Measurements from ENCODE around the gene GFI1B.
"Not testable (repeated sequence)": the region's sequence is repeated elsewhere in the genome, so short reads cannot be mapped to it uniquely, and the experiment has no call there.

Gene GFI1B

GRCh38 chr9:132965478-132965877 is 13.0 kb upstream of the GFI1B start:
- no peak for DNase-seq

GRCh38 chr9:132967908-132968307 is 10.6 kb upstream of the GFI1B start:
- not testable (repeated sequence) for DNase-seq; H3K27me3 ChIP-seq (replicated peaks; ENCODE audit: control insufficient read depth, insufficient read depth, low read length, poor library complexity, severe bottlenecking); H3K9me3 ChIP-seq (ENCODE audit: control insufficient read depth, low read length); H3K27ac ChIP-seq (ENCODE audit: insufficient read depth, low read length, poor library complexity, severe bottlenecking); H3K4me1 ChIP-seq (ENCODE audit: control insufficient read depth, insufficient read depth, low read length, poor library complexity, severe bottlenecking); H3K4me3 ChIP-seq (ENCODE audit: insufficient read depth, low read depth, low read length, poor library complexity, severe bottlenecking); H3K36me3 ChIP-seq (ENCODE audit: control insufficient read depth, insufficient read depth, low read length)

More at GRCh38 chr9:132965478-132965877, 13.0 kb upstream of the GFI1B start:
- Histone ChIP-seq H3K36me3 (ENCODE audit: control insufficient read depth, insufficient read depth, low read length) (no peaks in the 10 kb centered on the region), H3K27me3 (replicated peaks; ENCODE audit: control insufficient read depth, insufficient read depth, low read length, poor library complexity, severe bottlenecking) (no peaks in the 10 kb centered on the region), H3K4me3 (ENCODE audit: insufficient read depth, low read depth, low read length, poor library complexity, severe bottlenecking) (no peak overlapping the region), H3K4me1 (ENCODE audit: control insufficient read depth, insufficient read depth, low read length, poor library complexity, severe bottlenecking) (no peaks in the 10 kb centered on the region), H3K9me3 (ENCODE audit: control insufficient read depth, low read length) (no peaks in the 10 kb centered on the region), H3K27ac (ENCODE audit: insufficient read depth, low read length, poor library complexity, severe bottlenecking) (no peak overlapping the region)

- Histone ChIP-seq H3K27ac (ENCODE audit: insufficient read depth, low read length, poor library complexity, severe bottlenecking) (no peak overlapping the region), H3K36me3 (ENCODE audit: control insufficient read depth, insufficient read depth, low read length) (no peaks in the 10 kb centered on the region), H3K9me3 (ENCODE audit: control insufficient read depth, low read length) (no peaks in the 10 kb centered on the region), H3K4me1 (ENCODE audit: control insufficient read depth, insufficient read depth, low read length, poor library complexity, severe bottlenecking) (peaks cover 4% of the 10 kb centered on the region), H3K27me3 (replicated peaks; ENCODE audit: control insufficient read depth, insufficient read depth, low read length, poor library complexity, severe bottlenecking) (peaks cover 3% of the 10 kb centered on the region), H3K4me3 (ENCODE audit: insufficient read depth, low read depth, low read length, poor library complexity, severe bottlenecking) (no peak overlapping the region)
- no peak for DNase-seq
Observed at GRCh38 chr9:132969783-132970182, 8.7 kb upstream of the GFI1B start.

- H3K27me3 ChIP-seq (replicated peaks; ENCODE audit: control insufficient read depth, insufficient read depth, low read length, poor library complexity, severe bottlenecking): peaks cover 3% of the 10 kb centered on the region
- H3K36me3 ChIP-seq (ENCODE audit: control insufficient read depth, insufficient read depth, low read length): no peaks in the 10 kb centered on the region
- no peak overlapping the region for H3K27ac ChIP-seq (ENCODE audit: insufficient read depth, low read length, poor library complexity, severe bottlenecking)
- no peaks in the 10 kb centered on the region for H3K9me3 ChIP-seq (ENCODE audit: control insufficient read depth, low read length)
- DNase-seq: no peak
- no peak overlapping the region for H3K4me3 ChIP-seq (ENCODE audit: insufficient read depth, low read depth, low read length, poor library complexity, severe bottlenecking)
- peaks cover 4% of the 10 kb centered on the region for H3K4me1 ChIP-seq (ENCODE audit: control insufficient read depth, insufficient read depth, low read length, poor library complexity, severe bottlenecking)
Observed at GRCh38 chr9:132970324-132971062, 8.0 kb upstream of the GFI1B start.

- no peaks in the 10 kb centered on the region for H3K9me3 ChIP-seq (ENCODE audit: control insufficient read depth, low read length)
- no peak for DNase-seq
- H3K27ac ChIP-seq (ENCODE audit: insufficient read depth, low read length, poor library complexity, severe bottlenecking): no peak overlapping the region
- no peaks in the 10 kb centered on the region for H3K36me3 ChIP-seq (ENCODE audit: control insufficient read depth, insufficient read depth, low read length)
- peaks cover 13% of the 10 kb centered on the region for H3K27me3 ChIP-seq (replicated peaks; ENCODE audit: control insufficient read depth, insufficient read depth, low read length, poor library complexity, severe bottlenecking)
- no peak overlapping the region for H3K4me3 ChIP-seq (ENCODE audit: insufficient read depth, low read depth, low read length, poor library complexity, severe bottlenecking)
- peaks cover 4% of the 10 kb centered on the region for H3K4me1 ChIP-seq (ENCODE audit: control insufficient read depth, insufficient read depth, low read length, poor library complexity, severe bottlenecking)
Observed at GRCh38 chr9:132973166-132973565, 5.3 kb upstream of the GFI1B start.

GRCh38 chr9:132973713-132974112 is 4.8 kb upstream of the GFI1B start:
- Histone ChIP-seq H3K27ac (ENCODE audit: insufficient read depth, low read length, poor library complexity, severe bottlenecking) (no peak overlapping the region), H3K4me3 (ENCODE audit: insufficient read depth, low read depth, low read length, poor library complexity, severe bottlenecking) (no peak overlapping the region), H3K27me3 (replicated peaks; ENCODE audit: control insufficient read depth, insufficient read depth, low read length, poor library complexity, severe bottlenecking) (peaks cover 14% of the 10 kb centered on the region), H3K4me1 (ENCODE audit: control insufficient read depth, insufficient read depth, low read length, poor library complexity, severe bottlenecking) (peaks cover 4% of the 10 kb centered on the region), H3K36me3 (ENCODE audit: control insufficient read depth, insufficient read depth, low read length) (no peaks in the 10 kb centered on the region), H3K9me3 (ENCODE audit: control insufficient read depth, low read length) (no peaks in the 10 kb centered on the region)
- DNase-seq: no peak

- no peaks in the 10 kb centered on the region for H3K9me3 ChIP-seq (ENCODE audit: control insufficient read depth, low read length)
- no peaks in the 10 kb centered on the region for H3K36me3 ChIP-seq (ENCODE audit: control insufficient read depth, insufficient read depth, low read length)
- peaks cover 21% of the 10 kb centered on the region for H3K27me3 ChIP-seq (replicated peaks; ENCODE audit: control insufficient read depth, insufficient read depth, low read length, poor library complexity, severe bottlenecking)
- no peak for DNase-seq
- H3K4me3 ChIP-seq (ENCODE audit: insufficient read depth, low read depth, low read length, poor library complexity, severe bottlenecking): no peak overlapping the region
- H3K4me1 ChIP-seq (ENCODE audit: control insufficient read depth, insufficient read depth, low read length, poor library complexity, severe bottlenecking): peaks cover 4% of the 10 kb centered on the region
- no peak overlapping the region for H3K27ac ChIP-seq (ENCODE audit: insufficient read depth, low read length, poor library complexity, severe bottlenecking)
Observed at GRCh38 chr9:132975961-132976360, 2.5 kb upstream of the GFI1B start.

- Histone ChIP-seq H3K36me3 (ENCODE audit: control insufficient read depth, insufficient read depth, low read length) (no peaks in the 10 kb centered on the region), H3K4me3 (ENCODE audit: insufficient read depth, low read depth, low read length, poor library complexity, severe bottlenecking) (no peak overlapping the region), H3K4me1 (ENCODE audit: control insufficient read depth, insufficient read depth, low read length, poor library complexity, severe bottlenecking) (peaks cover 4% of the 10 kb centered on the region), H3K9me3 (ENCODE audit: control insufficient read depth, low read length) (no peaks in the 10 kb centered on the region), H3K27ac (ENCODE audit: insufficient read depth, low read length, poor library complexity, severe bottlenecking) (no peak overlapping the region), H3K27me3 (replicated peaks; ENCODE audit: control insufficient read depth, insufficient read depth, low read length, poor library complexity, severe bottlenecking) (peaks cover 21% of the 10 kb centered on the region)
- no peak for DNase-seq
Observed at GRCh38 chr9:132976571-132976970, 1.9 kb upstream of the GFI1B start.

- DNase-seq: no peak
- H3K4me3 ChIP-seq (ENCODE audit: insufficient read depth, low read depth, low read length, poor library complexity, severe bottlenecking): no peak overlapping the region
- no peaks in the 10 kb centered on the region for H3K9me3 ChIP-seq (ENCODE audit: control insufficient read depth, low read length)
- H3K4me1 ChIP-seq (ENCODE audit: control insufficient read depth, insufficient read depth, low read length, poor library complexity, severe bottlenecking): no peaks in the 10 kb centered on the region
- peaks cover 21% of the 10 kb centered on the region for H3K27me3 ChIP-seq (replicated peaks; ENCODE audit: control insufficient read depth, insufficient read depth, low read length, poor library complexity, severe bottlenecking)
- H3K36me3 ChIP-seq (ENCODE audit: control insufficient read depth, insufficient read depth, low read length): no peaks in the 10 kb centered on the region
- H3K27ac ChIP-seq (ENCODE audit: insufficient read depth, low read length, poor library complexity, severe bottlenecking): no peak overlapping the region
Observed at GRCh38 chr9:132978112-132978450, 413 bp upstream of the GFI1B start.

- H3K9me3 ChIP-seq (ENCODE audit: control insufficient read depth, low read length): no peaks in the 10 kb centered on the region
- DNase-seq: no peak
- no peaks in the 10 kb centered on the region for H3K36me3 ChIP-seq (ENCODE audit: control insufficient read depth, insufficient read depth, low read length)
- H3K4me1 ChIP-seq (ENCODE audit: control insufficient read depth, insufficient read depth, low read length, poor library complexity, severe bottlenecking): no peaks in the 10 kb centered on the region
- no peak overlapping the region for H3K27ac ChIP-seq (ENCODE audit: insufficient read depth, low read length, poor library complexity, severe bottlenecking)
- peaks cover 21% of the 10 kb centered on the region for H3K27me3 ChIP-seq (replicated peaks; ENCODE audit: control insufficient read depth, insufficient read depth, low read length, poor library complexity, severe bottlenecking)
- H3K4me3 ChIP-seq (ENCODE audit: insufficient read depth, low read depth, low read length, poor library complexity, severe bottlenecking): no peak overlapping the region
Observed at GRCh38 chr9:132980157-132980556, 1.7 kb downstream of the GFI1B start.

Data from effector memory CD4-positive, alpha-beta T cell (primary cell).